ENCODE measurements around the gene C1QTNF2.

The C1QTNF2 gene

DNA sequence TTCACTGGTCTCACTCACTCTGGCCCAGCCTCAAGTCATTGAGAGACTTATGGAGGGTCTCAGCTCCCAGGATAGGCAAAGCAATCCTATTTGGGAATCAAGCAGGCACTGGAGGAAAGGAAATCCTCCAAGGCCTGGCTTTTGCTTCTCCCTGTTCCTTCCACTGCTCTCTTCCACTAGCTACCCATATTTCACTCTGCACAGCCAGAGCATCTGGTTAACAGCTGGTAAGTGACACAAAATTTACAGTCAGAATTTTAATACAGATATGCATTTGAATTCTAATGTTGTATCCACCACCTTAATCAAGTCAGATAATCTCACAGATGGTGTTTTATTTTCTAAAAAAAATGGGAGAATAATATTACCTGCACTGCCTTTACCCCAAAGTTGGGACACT lies 868 bp upstream of the C1QTNF2 start:
- no peak for DNase-seq

- DNase-seq: no peak
Measured at GRCh38 chr5:160370713-160371034, 248 bp upstream of the C1QTNF2 start.

- no peak for DNase-seq
Measured at GRCh38 chr5:160367885-160368284, 2.5 kb downstream of the C1QTNF2 start.

DNA sequence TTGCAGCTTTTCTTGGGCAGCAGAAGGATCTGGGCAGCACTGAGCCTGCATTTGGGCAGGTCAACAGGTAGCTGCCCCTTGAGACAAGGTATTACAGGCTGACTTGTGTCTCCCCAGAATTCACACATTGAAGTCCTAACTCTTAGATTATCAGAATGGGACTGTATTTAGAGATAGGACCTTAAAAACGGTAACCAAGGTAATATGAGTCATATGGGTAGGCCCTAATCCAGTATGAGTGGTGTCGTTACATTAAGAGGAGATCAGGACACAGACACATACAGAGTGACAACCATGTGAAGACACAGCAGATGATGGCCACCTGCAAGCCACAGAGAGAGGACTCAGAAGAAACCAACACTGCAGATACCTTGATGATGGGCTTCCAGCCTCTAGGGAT lies 3.2 kb downstream of the C1QTNF2 start:
- no peak for DNase-seq

- DNase-seq: no peak
Measured at GRCh38 chr5:160366230-160366629, 4.2 kb downstream of the C1QTNF2 start.

DNA sequence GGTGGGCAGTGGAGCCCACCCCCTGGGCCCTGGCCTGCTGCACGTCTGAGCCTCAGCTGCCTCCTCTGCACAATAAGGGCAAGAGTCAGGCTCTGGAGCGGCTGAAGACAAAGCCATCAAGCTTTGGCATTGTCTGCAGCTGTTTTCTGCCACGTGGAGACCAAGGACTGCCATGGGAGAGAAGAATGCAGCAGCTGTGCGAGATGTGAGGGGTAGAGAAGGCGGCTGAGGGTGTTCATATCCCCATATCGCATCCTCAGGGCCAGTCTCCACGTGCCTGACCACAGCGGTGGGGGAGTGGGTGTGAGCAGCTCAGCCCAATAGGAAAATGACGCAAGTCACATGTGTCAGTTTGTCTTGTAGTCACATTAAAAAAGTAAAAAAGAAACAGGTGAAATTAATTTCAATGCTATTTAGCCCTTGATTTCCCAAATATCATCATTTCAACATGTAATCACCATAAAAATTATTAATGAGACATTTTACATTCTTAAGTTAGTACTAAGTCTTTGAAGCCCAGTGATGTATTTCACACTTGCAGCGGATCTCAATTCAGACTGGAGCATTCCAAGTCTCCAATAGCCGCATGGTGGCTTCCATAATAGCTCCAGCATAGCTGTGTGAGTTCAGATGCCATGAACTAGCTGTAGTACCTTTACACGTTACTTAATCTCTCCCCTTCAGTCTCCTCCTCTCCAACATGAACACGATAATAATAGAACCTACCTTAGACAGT lies 6.6 kb downstream of the C1QTNF2 start:
- DNase-seq: no peak

GRCh38 chr5:160363211-160363610 lies 7.2 kb downstream of the C1QTNF2 start:
- no peak for DNase-seq

DNA sequence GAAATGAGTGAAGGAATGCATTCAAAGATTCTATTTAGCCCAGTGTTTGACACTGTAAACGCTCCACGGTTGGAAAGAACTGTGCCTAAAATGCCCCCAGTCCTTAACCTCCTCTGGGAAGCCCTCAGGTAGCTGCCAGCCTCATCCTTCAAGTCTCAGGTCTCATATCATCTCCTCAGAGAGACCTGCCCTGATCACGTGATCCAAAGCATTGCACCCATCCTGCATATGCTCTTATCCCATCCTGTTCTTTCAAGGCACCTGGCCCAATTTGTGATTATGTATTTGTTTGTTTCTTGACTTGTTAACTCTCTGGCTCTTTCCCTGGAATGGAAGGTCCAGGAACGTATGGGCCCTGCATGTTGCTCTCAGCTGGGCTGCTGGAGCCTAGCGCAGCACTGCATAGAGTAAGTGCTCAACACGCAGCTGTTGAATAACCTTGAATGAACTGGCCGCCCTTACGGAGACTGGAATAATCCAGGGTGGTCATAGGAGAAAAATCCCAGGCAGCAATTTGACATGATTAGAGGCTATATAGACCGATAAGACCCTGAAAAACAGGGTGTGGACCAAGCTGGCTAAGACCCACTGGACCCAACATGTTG lies 8.7 kb downstream of the C1QTNF2 start:
- DNase-seq: no peak

GRCh38 chr5:160360310-160360709 lies 10.1 kb downstream of the C1QTNF2 start:
- no peak for DNase-seq

DNA sequence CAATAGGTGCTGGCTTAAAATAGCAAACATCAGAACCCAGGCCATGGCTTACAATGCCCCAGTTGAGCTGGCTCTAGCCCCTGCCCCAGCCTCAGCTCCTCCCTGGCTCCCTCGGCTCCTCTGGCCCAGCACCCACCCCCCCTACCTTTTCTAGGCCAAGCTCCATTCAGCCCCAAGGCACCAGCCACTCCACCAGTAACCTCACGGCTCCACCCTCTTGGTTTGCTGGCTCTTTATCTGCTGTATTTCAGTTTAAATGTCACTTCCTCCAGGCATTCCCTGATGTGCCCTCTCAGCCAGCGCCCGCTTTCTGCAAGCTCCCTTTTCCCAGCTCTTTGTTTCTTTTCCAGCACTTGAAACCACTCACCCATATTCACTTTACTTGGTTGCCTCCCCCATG lies 10.6 kb downstream of the C1QTNF2 start:
- no peak for DNase-seq

DNA sequence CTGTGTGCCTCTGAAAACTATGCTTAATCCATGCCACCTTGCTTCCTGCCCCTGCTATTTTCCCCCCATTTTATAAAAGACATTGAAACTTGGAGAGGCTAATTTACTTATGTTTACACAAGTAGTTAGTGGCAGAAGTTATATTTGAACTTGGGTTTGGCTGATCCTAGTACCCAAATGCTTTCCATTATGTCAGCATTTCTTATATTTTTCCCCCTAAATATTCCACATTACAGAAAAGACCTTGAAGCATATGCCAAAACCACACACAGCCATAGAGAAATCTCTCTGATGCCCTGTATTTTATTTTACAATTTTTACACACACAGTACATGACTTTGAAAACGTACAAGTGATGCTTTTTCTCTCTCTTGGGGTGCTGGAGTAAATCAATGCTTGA lies 11.2 kb downstream of the C1QTNF2 start:
- DNase-seq: no peak

DNA sequence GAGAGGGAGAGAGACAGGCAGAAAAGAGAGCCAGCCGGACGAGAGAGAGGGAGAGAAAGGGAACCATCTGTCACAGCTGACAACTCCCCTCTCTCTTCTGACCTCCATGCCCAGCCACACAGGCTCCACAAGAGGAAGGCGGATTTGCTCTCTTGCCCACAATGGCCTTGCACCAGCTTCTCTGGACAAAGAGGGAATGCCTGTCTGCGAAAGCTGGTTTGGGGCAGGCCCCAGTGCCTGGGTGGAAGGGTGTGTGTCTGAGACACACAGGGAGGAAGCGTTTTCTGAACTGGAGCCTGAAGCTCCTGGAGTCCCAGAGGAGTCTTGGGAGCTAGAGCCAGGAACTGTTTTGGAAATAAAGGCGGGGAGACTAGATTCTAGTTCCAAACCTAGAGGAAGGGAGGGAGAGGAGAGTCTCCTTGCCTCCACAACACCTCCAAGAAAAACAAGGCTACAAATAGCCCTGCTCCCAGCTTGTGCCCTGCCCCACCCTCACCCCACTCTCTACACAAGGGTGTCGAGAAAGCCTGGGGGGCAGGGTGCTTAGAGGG lies 12.5 kb downstream of the C1QTNF2 start:
- no peak for DNase-seq

DNA sequence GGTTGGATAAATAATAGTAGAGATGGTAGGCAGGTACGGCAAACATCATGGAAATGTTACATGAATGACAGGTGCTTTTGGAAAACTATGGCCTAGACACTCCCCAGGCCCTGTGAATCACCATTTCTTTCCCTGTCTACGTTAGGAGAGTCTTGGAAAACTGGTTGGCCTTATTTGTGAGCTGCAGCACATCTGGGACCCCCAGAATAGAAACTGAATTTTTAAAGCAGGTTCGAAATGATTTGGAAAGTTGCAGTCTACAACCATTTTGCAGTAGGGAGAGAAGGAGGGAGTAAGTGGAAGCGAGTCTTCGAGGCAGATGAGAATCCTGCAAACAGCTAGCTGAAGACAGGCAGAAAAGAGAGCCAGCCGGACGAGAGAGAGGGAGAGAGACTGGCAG lies 13.0 kb downstream of the C1QTNF2 start:
- no peak for DNase-seq

- no peak for DNase-seq
Measured at GRCh38 chr5:160356550-160357347, 13.7 kb downstream of the C1QTNF2 start.

- DNase-seq: no peak
Measured at GRCh38 chr5:160354666-160355065, 15.8 kb downstream of the C1QTNF2 start.

DNA sequence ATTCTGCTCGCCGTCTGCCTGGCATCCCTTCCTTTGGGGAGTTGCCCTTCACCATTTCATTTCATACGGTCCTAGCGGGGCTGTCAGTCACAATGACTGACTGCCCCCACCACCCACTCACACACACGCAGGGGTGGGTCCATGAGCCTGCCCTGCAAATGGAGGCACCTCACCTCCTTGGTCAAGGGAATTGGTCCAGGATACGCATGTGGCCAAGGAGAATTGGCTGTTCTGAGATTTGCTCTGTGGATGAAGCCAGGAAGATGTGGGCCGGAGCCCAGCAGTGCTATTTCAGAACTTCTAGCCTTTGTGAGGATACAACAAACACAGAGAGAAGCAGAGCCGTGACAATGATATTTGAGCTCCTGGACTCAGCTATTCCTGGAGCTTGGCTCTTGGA lies 17.0 kb downstream of the C1QTNF2 start:
- no peak for DNase-seq

DNA sequence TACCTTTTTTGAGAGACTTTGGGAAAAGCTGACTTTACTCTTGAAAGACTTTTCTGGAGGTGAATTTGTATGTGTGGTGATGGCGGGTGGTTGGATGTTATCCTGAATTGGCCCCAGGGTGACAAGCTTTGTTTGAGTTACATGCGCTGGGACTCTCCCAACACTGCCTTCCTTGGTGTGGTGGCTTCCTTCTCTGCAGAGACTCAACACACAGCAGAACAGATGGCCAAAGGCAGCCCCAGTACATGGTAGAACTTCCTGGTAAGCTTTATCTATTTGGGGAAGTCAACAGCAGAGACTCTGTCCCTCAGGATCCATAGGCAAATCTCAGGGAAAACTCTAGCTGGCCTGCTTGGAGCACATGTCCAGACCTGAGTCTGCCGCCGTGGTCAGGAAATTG lies 18.1 kb downstream of the C1QTNF2 start:
- DNase-seq: no peak

DNA sequence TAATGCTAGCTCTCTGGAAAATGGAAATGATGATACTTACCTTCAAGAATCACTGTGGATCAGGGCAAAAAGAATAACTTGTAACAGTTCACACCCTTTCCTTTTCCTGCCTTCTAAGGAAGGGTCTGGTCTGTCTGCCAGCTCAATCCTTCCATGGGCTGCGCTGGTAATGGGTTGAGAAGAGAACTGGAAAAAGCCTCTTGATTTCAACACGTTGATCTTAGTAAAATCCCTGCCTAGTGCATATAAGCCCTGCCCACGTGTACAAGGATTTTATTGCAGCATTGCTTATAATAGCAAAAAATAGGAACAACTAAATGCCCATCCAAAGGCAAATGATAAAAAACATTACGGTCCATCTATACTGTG lies 20.5 kb downstream of the C1QTNF2 start:
- DNase-seq: no peak

DNA sequence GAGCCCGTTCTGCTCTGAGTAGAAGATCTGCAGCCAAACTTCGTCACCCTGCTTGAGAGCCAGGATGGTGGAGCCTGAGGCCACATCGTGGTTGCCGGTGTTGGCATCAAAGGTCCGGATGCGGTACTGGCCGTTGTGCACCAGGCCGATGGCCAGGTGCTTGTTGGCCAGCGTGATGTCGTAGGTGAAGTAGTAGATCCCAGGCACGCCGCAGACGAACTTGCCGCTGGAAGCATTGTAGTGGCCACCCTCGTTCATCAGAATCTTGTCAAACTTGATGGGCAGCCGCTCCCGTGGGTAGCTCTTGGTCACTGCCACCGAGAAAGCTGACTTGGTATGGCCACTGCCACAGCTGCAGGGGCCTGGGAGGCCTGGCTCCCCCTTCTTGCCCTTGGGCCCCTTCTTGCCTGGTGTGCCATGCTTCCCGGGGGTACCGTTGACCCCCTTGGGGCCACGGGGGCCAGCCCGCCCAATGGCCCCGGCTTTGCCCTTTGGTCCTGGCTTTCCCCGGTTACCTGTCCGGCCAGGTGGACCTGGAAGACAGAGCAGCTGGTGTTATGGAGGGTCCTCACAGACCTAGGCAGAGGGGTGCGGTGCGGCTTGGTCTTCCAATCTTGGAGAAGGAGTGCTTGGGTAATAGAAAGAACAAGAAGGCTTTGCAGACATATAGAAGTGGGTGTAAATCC lies 21.0 kb downstream of the C1QTNF2 start:
- no peak for DNase-seq

GRCh38 chr5:160348080-160348479 lies 22.3 kb downstream of the C1QTNF2 start:
- no peak for DNase-seq

GRCh38 chr5:160347448-160347847 lies 23.0 kb downstream of the C1QTNF2 start:
- no peak for DNase-seq

DNA sequence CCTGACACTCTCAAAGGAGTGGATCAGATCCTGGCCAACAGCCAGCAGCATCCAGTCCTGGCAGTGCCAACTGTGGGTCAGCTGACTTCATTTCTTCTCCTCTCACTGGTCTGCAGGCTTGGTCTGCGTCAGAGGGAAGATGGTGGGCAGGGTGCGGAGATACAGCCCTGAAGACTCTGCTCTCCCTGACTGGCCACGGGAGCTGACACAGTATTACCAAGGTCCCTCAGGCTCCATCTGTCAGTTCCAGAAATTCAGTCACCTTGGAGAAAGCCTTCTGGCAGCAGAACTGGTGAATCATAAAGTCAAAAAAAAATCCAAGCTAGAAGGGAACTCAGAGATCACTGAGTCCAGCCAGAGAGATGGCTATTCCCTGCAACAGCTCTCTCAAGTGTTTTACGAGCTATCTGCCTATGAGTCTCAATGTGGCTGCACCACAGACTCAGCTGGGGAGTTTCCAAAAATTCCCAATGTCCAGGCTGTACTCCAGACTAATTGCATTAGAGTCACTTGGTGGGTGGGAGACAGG lies 27.9 kb downstream of the C1QTNF2 start:
- DNase-seq: no peak

GRCh38 chr5:160341309-160341870 lies 29.0 kb downstream of the C1QTNF2 start:
- no peak for DNase-seq

All from SHP77 (cell line).